ENCODE measurements around the gene FTO. TPM values are rescaled to one million over a fixed set of nuclear protein-coding genes. Genes with fewer than 3 reads are reported as not detected.

The FTO gene
- total RNA-seq, 2 donors from 2014 or later: 73.6 to 90.6 TPM

DNA sequence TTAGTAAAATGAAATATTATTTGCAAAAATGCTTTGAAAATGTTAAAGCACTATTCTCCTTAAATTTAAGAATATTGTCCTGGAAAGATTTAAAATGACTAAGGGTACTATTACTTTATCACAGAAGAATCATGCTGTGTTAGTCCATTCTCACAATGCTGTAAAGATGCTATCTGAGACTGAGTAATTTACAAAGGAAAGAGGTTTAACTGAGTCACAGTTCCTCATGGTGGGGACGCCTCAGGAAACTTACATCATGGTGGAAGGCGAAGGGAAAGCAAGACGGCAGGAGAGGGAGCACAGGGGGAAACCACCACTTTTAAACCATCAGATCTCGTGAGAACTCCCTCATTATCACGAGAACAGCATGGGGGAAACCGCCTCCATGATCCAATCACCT, 337.0 kb downstream of the FTO start:
- H3K36me3 ChIP-seq: no peaks in the 10 kb centered on the region
- no peaks in the 10 kb centered on the region for H3K27me3 ChIP-seq
- DNase-seq (ENCODE audit: low spot score): no peak
- TF ChIP-seq, protein P1, sequence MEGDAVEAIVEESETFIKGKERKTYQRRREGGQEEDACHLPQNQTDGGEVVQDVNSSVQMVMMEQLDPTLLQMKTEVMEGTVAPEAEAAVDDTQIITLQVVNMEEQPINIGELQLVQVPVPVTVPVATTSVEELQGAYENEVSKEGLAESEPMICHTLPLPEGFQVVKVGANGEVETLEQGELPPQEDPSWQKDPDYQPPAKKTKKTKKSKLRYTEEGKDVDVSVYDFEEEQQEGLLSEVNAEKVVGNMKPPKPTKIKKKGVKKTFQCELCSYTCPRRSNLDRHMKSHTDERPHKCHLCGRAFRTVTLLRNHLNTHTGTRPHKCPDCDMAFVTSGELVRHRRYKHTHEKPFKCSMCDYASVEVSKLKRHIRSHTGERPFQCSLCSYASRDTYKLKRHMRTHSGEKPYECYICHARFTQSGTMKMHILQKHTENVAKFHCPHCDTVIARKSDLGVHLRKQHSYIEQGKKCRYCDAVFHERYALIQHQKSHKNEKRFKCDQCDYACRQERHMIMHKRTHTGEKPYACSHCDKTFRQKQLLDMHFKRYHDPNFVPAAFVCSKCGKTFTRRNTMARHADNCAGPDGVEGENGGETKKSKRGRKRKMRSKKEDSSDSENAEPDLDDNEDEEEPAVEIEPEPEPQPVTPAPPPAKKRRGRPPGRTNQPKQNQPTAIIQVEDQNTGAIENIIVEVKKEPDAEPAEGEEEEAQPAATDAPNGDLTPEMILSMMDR (IDR thresholded peaks at IDR 0.05): no peak
- H3K4me3 ChIP-seq: no peak overlapping the region
- H3K27ac ChIP-seq: no peak overlapping the region
- H3K4me1 ChIP-seq: no peaks in the 10 kb centered on the region
- H3K9me3 ChIP-seq: no peaks in the 10 kb centered on the region

DNA sequence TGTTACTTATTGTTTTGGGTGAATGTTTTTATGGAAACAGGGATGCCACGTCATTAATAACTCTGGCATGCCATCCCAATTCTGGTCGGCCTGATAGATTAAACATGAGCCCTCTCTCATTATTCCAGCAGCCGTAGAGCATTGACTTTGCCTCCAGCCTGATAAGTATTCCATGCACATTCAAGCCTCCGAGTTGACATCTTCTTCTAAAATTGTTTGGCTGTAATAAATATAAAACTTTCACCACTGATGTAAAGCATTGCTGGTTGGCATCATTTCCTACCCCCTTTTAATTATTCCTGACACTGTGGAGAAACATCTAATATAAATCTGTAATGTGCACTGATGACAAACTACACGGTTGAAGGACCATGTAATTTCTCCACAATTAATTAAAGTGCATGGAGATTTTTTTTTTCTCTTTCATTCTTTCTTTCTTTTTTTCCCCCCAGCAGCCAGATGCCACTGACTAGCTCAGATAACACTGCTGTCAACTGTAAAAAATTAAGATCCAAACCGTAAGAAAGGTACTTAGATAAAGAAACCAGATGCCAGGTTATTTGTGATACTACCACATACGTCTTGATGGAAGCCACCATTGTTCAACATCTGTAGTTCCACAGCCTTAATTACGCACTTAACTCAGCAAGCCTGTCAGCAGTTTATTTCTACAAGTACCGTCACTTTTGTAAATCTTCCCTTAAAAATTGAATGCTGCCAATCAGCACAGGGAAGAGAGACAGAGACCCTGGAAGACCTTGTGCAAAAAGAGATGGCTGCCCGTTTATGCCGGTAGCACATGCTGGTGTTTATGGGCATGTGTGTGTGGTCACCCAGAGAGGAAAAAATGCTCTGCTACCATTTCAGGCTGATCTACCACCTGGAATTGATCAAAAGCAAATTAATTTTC, 344.9 kb downstream of the FTO start:
- no peak for DNase-seq (ENCODE audit: low spot score)
- H3K4me3 ChIP-seq: no peak overlapping the region
- TF ChIP-seq, protein P1 (IDR thresholded peaks at IDR 0.05): no peak
- H3K27me3 ChIP-seq: no peaks in the 10 kb centered on the region
- H3K27ac ChIP-seq: no peak overlapping the region
- no peaks in the 10 kb centered on the region for H3K4me1 ChIP-seq
- H3K9me3 ChIP-seq: no peaks in the 10 kb centered on the region
- peaks cover 5% of the 10 kb centered on the region for H3K36me3 ChIP-seq

DNA sequence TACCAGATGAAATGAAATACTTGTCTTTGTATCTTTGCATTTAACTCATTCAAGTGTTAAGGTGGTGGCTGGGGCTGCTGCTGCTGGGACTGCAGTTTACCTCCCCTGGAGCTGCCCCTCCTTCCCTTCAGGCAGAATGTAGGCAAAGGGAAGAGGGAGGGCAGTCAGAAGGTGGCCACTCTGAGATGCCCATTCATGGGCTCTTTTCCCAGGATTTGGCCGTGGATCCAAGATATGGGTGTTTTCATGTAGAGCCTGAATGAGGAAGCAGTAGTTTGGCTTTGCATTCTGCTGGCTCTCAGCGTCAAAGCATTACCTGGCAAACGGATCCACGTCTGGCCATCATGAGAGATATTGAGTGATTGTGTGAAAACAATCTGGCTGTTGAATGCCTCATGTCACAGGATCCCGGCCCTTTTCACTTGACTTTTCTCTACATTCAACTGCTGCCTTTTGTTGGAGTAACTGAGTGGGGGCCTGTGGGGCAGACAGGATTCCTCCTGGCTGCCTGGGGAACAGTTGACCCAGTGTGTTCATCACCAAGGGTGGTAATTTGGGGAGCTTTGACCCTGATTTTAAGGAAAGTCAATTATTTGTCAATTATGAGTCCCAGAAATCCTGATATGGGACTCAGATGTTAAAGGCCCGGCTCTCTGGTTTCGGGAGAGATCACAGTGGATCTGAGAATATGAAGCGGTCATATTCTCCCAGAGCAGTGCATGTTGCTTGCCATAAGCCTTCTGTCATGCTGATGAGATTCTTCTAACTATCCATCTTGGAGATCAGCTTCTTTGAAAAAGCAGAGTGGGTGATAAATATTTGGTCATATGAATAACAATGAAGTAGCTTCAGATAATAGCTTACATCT, 345.9 kb downstream of the FTO start:
- Histone ChIP-seq H3K9me3 (no peaks in the 10 kb centered on the region), H3K4me3 (no peak overlapping the region), H3K4me1 (no peaks in the 10 kb centered on the region), H3K27me3 (no peaks in the 10 kb centered on the region), H3K36me3 (peaks cover 5% of the 10 kb centered on the region), H3K27ac (no peak overlapping the region)
- TF ChIP-seq, protein P1 (IDR thresholded peaks at IDR 0.05): no peak
- DNase-seq (ENCODE audit: low spot score): no peak

DNA sequence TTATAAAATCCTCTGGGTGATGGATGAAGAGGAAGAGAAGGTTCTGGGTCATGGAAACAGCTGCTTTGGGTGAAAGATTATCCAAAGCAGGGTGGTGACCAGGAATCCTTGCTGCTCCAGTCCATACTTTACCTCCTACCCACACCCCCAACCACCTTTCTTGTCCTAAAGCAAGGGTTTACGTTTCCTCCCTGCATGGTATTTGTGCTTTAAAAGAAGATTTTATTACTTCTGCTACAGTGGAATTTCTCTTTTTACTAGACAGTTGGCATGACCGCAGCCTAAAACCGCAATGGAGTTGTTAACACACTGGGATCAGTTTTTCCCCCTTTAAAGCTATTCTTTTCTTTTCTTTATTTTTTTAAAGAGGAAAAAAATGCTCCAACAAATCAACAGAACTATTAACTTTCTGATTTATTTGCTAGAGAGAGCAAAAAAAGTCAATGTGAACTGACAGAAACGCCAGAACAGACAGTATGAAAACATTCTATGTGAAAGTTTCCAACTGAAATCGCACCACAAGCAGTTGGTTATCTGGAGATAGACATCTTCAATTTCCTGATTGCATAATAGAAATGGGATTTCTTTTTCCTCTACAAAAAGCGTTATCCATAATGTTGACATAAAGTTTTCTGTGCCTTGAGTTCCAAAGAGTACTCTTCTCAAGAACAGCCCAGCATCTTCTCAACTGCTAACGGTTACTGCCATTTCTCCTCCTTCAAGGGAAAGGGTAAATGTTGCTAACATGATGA, 346.7 kb downstream of the FTO start:
- no peak for DNase-seq (ENCODE audit: low spot score)
- Histone ChIP-seq H3K27me3 (no peaks in the 10 kb centered on the region), H3K36me3 (peaks cover 5% of the 10 kb centered on the region), H3K4me3 (no peak overlapping the region), H3K9me3 (no peaks in the 10 kb centered on the region), H3K4me1 (no peaks in the 10 kb centered on the region), H3K27ac (no peak overlapping the region)
- TF ChIP-seq, protein P1 (IDR thresholded peaks at IDR 0.05): no peak

DNA sequence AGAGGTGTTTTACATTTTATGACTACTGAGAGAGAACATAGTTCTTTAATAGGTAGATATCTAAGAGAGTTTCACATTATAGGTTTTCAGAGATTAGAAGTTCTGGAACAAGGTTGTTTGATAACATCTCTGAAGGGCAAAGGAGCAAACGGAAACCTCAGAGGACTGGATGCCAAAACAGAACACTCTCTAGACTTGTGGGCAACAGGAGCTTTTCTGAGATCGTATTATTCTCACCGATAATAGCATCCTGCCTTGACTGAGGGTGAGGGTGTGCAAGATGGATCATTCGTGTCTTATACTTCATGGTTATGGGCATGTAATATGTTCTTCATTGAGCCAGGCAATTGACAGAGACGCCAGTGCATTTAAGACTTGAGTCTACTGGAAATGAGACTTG, 347.9 kb downstream of the FTO start:
- Histone ChIP-seq H3K27ac (no peak overlapping the region), H3K4me1 (no peaks in the 10 kb centered on the region), H3K27me3 (no peaks in the 10 kb centered on the region), H3K4me3 (no peak overlapping the region), H3K9me3 (no peaks in the 10 kb centered on the region), H3K36me3 (peaks cover 5% of the 10 kb centered on the region)
- TF ChIP-seq, protein P1 (IDR thresholded peaks at IDR 0.05): no peak
- DNase-seq (ENCODE audit: low spot score): no peak

Data from right atrium auricular region (tissue), 2 donors.